Peyer's patch (tissue), 4 donors: ENCODE results near the gene SPAG7. TPM values are rescaled to one million over a fixed set of nuclear protein-coding genes. Genes with fewer than 3 reads are reported as not detected.

Experiments
- DNase-seq, 3 donors: peaks; one replicate each; pipeline ENCODE4 v3.0.0-alpha.2; 2017 to 2019
- H3K27ac ChIP-seq, 4 donors: fragments of 200-600 bp; sonication (generic); one replicate each; pipeline ENCODE4 v1.5.1; 2016 to 2019
- H3K27me3 ChIP-seq, 2 donors: fragments of 200-600 bp; sonication (generic); one replicate each; pipeline ENCODE4 v1.5.1; 2019
- H3K36me3 ChIP-seq, 3 donors: fragments of 200-600 bp; sonication (generic); one replicate each; pipeline ENCODE4 v1.5.1; 2016 to 2019
- H3K4me1 ChIP-seq, 4 donors: fragments of 200-600 bp; sonication (generic); one replicate each; pipeline ENCODE4 v1.5.1; 2016 to 2019
- H3K4me3 ChIP-seq, 4 donors: fragments of 200-600 bp; sonication (generic); 1 replicate in 3 of 4; 2 replicates in 1 of 4; pipeline ENCODE4 v1.5.1; 2016 to 2019; ENCODE audit warnings: mild to moderate bottlenecking in 1 of 4
- H3K9me3 ChIP-seq, 4 donors: fragments of 200-600 bp; sonication (generic); one replicate each; pipeline ENCODE4 v1.5.1; 2016 to 2019; ENCODE audit warnings: mild to moderate bottlenecking in 1 of 4
- POLR2A ChIP-seq, 2 donors: fragments of 450-650 bp; IDR thresholded peaks; one replicate each; pipeline ENCODE4 v1.5.1; 2017; ENCODE audit warnings: antibody characterized with exemption in 2 of 2, mild to moderate bottlenecking in 2 of 2, moderate library complexity in 2 of 2
- total RNA-seq, 4 donors: library from RNA; depleted of rRNA; stranded (reverse); fragments of >200 nt; gene quantifications; one replicate each; pipeline ENCODE4 v1.1.0, GENCODE V29; 2016
- TF ChIP-seq, protein P1 (sequence below), 6 experiments: fragments of 450-650 bp in 4 of 6; fragments of 200-600 bp in 2 of 6; sonication (generic) in 1 of 6; IDR thresholded peaks; one replicate each; pipeline ENCODE4 v1.5.1; 2017 to 2019; ENCODE audit warnings: antibody characterized with exemption in 6 of 6, mild to moderate bottlenecking in 3 of 6, moderate library complexity in 1 of 6

SPAG7 gene
- total RNA-seq, 4 donors from 2014 or later = 34.2 to 85.0 (median 48.9) TPM

DNA sequence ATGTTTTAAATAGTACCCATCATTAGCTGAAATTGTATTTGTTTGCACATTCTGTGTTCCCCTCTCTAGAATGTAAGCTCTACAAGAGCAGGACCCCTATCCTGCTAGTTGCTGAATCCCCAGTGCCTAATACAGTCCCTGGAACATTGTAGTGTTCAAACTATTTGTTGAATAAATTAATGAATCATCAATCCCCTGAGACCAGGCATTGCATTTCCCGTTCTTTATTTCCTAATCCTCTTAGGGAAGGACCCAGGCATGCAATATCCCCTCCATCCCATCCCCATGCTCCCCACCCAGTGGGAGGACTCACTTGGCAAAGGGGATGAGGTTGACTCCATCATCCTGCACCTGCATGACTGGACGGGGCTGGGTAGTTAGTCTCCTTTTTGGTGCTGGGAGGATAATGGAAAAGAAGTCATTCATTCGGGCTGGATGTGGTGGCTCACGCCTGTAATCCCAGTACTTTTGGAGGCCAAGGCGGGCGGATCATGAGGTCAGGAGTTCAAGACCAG is 26.5 kb upstream of the SPAG7 start:
- peaks cover 0 to 14% (median 7%) of the 10 kb centered on the region in 4 donors for H3K4me1 ChIP-seq
- no peaks in the 10 kb centered on the region for H3K9me3 ChIP-seq
- no peaks in the 10 kb centered on the region for H3K27me3 ChIP-seq
- no peak overlapping the region for H3K4me3 ChIP-seq
- no peak for TF ChIP-seq POLR2A (IDR thresholded peaks at IDR 0.05)
- TF ChIP-seq, protein P1, sequence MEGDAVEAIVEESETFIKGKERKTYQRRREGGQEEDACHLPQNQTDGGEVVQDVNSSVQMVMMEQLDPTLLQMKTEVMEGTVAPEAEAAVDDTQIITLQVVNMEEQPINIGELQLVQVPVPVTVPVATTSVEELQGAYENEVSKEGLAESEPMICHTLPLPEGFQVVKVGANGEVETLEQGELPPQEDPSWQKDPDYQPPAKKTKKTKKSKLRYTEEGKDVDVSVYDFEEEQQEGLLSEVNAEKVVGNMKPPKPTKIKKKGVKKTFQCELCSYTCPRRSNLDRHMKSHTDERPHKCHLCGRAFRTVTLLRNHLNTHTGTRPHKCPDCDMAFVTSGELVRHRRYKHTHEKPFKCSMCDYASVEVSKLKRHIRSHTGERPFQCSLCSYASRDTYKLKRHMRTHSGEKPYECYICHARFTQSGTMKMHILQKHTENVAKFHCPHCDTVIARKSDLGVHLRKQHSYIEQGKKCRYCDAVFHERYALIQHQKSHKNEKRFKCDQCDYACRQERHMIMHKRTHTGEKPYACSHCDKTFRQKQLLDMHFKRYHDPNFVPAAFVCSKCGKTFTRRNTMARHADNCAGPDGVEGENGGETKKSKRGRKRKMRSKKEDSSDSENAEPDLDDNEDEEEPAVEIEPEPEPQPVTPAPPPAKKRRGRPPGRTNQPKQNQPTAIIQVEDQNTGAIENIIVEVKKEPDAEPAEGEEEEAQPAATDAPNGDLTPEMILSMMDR (IDR thresholded peaks at IDR 0.05) = no peak
- DNase-seq = no peak
- no peaks in the 10 kb centered on the region for H3K36me3 ChIP-seq
- no peak overlapping the region for H3K27ac ChIP-seq

DNA sequence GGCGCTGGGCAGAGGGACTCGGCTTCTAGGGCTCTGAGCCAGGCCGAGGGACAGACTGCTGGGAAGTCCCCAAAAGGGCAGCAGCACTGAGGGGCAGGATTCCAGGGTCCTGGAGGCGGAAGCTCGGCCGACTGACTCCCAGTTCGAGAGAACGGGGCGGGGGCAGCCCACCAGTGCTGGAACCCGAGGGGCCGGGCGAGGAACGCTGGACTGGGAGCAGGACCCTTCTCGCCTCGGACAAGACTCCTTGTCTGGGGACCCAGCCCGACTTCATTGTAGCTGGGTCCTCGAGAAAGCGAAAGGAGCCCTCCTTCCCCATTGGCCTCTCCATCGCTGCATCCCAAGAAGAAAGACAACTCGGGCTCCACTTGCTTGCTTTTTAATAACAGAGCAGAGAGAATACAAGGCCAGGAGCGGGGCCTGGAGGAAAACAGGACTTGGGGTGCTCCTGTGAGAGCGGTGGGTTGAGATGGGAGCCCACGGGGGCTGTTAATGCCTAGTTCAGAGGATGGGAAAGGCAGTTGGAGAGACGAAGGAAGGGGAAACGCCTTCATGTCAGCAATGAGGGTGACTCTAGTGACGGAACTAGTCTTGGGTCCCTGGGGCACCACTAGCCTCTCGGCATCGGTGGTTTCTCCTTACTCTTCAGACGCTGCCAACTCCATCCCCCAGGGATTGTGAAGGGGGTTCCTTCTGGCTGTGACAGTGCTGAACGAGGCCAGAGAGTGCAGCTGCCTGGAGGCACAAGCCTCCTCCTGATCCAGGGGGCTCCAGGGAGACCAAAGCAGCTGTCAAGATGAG is 20.4 kb upstream of the SPAG7 start:
- Histone ChIP-seq H3K27me3 (no peaks in the 10 kb centered on the region), H3K9me3 (no peaks in the 10 kb centered on the region), H3K4me3 (peak overlapping the region; percentile 76 to 97 (median 89)), H3K36me3 (peaks cover 0 to 12% (median 0%) of the 10 kb centered on the region in 3 donors), H3K27ac (peak overlapping the region; percentile 90 to 98 (median 93)), H3K4me1 (peaks cover 0 to 25% (median 14%) of the 10 kb centered on the region in 4 donors)
- DNase-seq = no peak
- no peak for TF ChIP-seq POLR2A (IDR thresholded peaks at IDR 0.05)
- TF ChIP-seq, protein P1 (IDR thresholded peaks at IDR 0.05) = no peak

DNA sequence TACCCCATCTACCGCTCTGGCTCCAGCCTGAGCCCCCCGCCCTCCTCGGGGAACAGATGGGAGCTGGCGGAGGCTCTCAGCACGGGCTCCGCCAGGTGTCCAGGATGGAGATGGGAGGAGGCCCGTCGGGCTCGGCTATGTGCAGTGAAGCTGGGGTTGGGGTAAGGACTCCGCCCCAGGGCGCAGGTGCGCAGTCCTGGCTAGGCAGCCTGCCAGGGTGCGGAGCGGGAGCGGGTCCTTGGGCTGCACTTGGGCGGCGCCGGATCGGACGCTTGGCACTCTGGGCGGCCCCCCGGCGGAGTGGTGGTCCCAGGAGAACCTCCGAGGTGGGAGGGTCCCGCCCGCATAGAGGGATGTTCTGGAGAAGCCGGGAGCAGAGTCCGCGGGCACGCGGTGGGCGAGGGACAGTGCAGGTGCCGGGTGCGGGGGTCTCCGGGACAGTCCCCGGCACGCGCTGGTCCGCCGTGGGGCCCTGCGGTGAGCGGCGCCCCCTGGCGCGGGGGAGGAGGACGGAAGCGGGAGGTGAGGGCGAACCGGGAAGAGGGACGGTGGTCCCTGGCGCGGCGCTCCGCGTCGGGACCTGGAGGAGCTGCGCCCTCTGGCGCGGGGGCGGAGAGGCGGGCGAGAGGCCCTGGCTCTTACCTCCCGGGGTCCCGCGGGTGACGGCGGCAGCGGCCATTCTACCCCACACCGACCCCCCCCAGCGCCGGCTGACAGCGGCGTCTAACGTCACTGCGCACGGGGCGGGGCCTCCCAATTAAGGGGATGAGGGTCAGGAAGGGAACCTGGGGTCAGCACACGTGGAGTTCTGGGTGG is 19.5 kb upstream of the SPAG7 start, which contains the start of gene CAMTA2:
TSS of gene CAMTA2 (minus strand) at position 725 of the 816 bp plus-strand sequence. CDS start 1,453 bp downstream, outside the sequence.
- Histone ChIP-seq H3K4me1 (peaks cover 0 to 25% (median 14%) of the 10 kb centered on the region in 4 donors), H3K4me3 (peak within 1 kb of the TSS; percentile 76 to 97 (median 89)), H3K36me3 (peaks cover 0 to 20% (median 0%) of the 10 kb centered on the region in 3 donors), H3K27me3 (no peaks in the 10 kb centered on the region), H3K27ac (peak within 1 kb of the TSS; percentile 90 to 98 (median 93)), H3K9me3 (no peaks in the 10 kb centered on the region)
- peak; percentile 68 to 73 for TF ChIP-seq POLR2A (IDR thresholded peaks at IDR 0.05)
- TF ChIP-seq, protein P1 (IDR thresholded peaks at IDR 0.05) = peak; percentile 65 to 86 (median 76)
- peak; percentile 92 to 96 (median 94) for DNase-seq

DNA sequence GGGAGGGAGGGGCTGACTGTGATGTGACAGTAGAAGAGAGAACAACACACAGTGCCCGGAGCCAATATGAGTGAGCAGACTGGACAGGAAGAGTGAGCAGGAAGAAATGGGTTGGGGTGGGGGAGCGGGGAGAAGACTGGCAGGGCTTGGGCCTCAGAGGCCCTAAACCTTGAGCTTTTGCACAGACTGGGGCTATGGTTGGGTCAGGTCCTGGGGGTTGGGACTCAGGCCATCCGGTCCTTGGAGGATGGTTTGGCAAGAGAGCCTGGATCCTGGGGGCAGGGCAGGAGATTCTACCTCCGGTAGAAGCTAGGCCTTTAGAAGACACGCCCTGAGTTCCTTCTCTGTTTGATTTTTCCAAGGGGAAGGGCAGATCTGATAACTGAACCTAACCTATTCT is 18.8 kb upstream of the SPAG7 start:
- Histone ChIP-seq H3K4me3 (peak overlapping the region; percentile 76 to 97 (median 89)), H3K9me3 (no peaks in the 10 kb centered on the region), H3K4me1 (peaks cover 0 to 25% (median 14%) of the 10 kb centered on the region in 4 donors), H3K27ac (peak overlapping the region; percentile 90 to 98 (median 93)), H3K36me3 (peaks cover 0 to 27% (median 0%) of the 10 kb centered on the region in 3 donors), H3K27me3 (no peaks in the 10 kb centered on the region)
- DNase-seq = no peak
- TF ChIP-seq, protein P1 (IDR thresholded peaks at IDR 0.05) = no peak

DNA sequence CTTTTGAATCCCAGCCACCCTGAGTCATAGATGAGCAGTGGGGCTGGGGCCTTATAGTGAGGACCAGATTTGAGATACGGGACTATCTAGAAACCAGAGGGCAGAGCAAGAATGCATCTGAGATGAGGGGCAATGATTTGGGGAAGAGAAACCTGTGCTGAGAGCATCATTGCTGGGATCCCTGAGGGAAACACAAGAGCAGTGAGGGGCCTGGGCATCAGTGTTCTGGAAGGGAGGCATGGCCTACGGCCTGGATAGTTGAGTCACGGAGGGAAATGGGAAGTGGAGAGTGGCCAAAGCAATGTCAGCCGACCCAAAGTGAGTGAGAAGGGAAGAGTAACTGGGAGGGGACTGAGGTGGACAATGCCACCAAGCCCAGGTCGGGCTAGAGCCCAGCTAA is 14.7 kb upstream of the SPAG7 start:
- peaks cover 0 to 65% (median 0%) of the 10 kb centered on the region in 3 donors for H3K36me3 ChIP-seq
- no peaks in the 10 kb centered on the region for H3K27me3 ChIP-seq
- TF ChIP-seq POLR2A (IDR thresholded peaks at IDR 0.05) = no peak
- TF ChIP-seq, protein P1 (IDR thresholded peaks at IDR 0.05) = no peak
- DNase-seq = no peak
- H3K9me3 ChIP-seq = no peaks in the 10 kb centered on the region
- H3K27ac ChIP-seq = no peak overlapping the region
- peaks cover 0 to 23% (median 9%) of the 10 kb centered on the region in 4 donors for H3K4me1 ChIP-seq
- no peak overlapping the region for H3K4me3 ChIP-seq
